Mononuclear cell (primary cell): ENCODE measurements around the gene MAP1LC3A. TPM values are rescaled to one million over a fixed set of nuclear protein-coding genes. Genes with fewer than 3 reads are reported as not detected.

Experiments
- H3K27me3 ChIP-seq: 2 replicates; pipeline ENCODE4 v1.6.0; 2011; ENCODE audit warnings: low read length, control low read depth; ENCODE audit not compliant: insufficient read depth
- H3K4me1 ChIP-seq: 2 replicates; pipeline ENCODE4 v1.5.1; 2011; ENCODE audit warnings: mild to moderate bottlenecking, low read length, control low read depth; ENCODE audit not compliant: insufficient read depth
- H3K4me3 ChIP-seq: 2 replicates; pipeline ENCODE4 v1.5.1; 2011; ENCODE audit warnings: mild to moderate bottlenecking, low read length, moderate library complexity
- H3K9me3 ChIP-seq: 2 replicates; pipeline ENCODE4 v1.5.1; 2011; ENCODE audit warnings: low read depth, mild to moderate bottlenecking, control low read depth, low read length
- total RNA-seq: library from RNA; depleted of rRNA; stranded (reverse); fragments of >200 nt; gene quantifications from one replicate; pipeline ENCODE4 v1.2.3, GENCODE V29; 2012

The MAP1LC3A gene
- total RNA-seq, 1 donor: 3.4 TPM

DNA sequence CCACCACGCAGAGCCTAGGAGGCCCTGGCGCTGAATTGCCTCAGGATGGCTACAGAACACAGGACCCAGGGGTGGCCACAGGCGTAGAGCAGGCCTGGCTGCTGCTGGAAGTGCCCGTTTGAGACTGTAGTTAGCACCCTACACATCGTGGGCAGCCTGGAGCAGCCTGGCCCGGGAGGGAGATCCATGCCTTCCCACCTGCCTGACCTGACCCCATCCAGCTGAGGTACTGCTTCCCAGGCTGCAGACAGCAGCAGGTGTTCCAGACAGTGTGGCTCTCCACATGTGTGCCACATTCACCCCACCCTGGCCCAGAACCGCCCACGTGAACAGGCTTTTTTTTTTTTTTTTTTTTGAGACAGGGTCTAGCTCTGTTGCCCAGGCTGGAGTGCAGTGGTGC, 20.9 kb upstream of the MAP1LC3A start:
- H3K27me3 ChIP-seq: no peaks in the 10 kb centered on the region
- no peaks in the 10 kb centered on the region for H3K4me1 ChIP-seq
- H3K9me3 ChIP-seq: no peaks in the 10 kb centered on the region
- H3K4me3 ChIP-seq: no peak overlapping the region

DNA sequence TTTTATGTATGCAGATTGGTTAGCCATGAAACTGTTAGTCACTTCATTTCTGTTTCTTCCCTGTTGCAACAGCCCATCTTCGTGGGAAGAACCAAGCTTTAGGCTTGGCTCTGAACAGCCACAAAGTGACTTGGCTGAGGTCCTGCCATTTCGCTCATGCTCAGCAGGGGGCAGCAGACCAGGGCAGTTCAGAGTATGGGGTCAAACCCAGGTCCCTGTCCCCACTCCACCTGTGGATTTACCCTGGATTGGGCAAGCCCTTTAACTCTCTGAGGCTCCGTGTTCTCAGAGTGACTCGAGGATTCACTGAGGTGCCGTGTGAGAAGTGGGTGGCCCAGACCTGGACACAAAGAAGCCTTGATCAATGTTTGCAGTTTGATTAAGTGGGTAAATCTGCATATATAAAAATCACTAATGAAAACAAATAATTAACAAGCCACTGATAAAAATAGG, 19.8 kb upstream of the MAP1LC3A start:
- H3K9me3 ChIP-seq: no peaks in the 10 kb centered on the region
- H3K4me1 ChIP-seq: no peaks in the 10 kb centered on the region
- H3K27me3 ChIP-seq: no peaks in the 10 kb centered on the region
- H3K4me3 ChIP-seq: no peak overlapping the region

DNA sequence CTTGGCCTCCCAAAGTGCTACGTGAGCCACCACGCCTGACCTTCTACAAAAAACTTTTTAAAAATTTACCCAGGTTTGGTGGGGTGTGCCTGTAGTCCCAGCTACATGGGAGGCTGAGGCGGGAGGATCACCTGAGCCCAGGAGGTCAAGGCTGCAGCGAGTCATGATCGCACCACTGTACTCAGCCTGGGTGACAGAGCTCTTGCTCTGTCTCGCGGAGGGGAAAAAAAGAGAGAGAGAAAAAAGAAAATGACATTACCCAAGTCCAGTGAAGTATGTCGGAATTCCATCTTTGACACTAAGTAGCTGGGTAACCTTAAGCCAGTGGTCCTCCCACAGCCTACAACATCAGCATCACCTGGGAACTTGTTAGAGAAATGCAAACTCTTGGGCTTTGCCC, 18.8 kb upstream of the MAP1LC3A start:
- Histone ChIP-seq H3K27me3 (no peaks in the 10 kb centered on the region), H3K4me1 (peaks cover 5% of the 10 kb centered on the region), H3K9me3 (no peaks in the 10 kb centered on the region), H3K4me3 (no peak overlapping the region)

DNA sequence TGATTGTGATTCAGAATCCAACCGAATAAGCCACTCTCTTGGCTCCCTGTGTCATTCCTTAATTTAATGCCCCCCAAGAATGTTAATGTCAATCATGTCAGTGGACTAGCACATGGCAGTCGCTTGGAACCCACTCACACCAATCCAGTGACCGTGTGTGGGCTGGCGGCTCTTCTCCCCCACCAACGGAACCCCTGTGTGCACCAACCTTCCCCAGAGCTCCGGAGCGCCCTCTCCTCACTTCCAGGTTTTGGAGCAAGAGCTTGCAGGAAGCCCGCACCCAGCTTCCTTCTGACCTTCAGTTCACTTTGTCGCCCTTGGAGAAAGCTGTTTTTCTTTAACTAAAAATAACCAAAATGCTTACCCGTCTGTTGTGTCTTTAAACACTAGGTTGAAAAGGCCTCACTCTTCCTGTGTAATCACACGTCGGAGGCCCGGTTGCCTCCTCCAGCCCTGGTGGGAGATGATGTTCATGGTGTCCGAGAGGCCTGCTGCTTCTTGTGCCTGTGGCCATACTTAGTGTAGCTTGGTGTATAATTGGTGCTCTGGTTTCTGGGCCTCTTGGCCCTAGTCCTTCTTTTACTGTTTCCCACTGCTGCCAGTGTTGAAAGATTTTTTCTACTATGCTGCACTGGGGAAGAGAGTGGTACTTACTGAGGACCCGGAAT, 17.8 kb upstream of the MAP1LC3A start:
- Histone ChIP-seq H3K4me3 (no peak overlapping the region), H3K27me3 (no peaks in the 10 kb centered on the region), H3K4me1 (peaks cover 7% of the 10 kb centered on the region), H3K9me3 (no peaks in the 10 kb centered on the region)

DNA sequence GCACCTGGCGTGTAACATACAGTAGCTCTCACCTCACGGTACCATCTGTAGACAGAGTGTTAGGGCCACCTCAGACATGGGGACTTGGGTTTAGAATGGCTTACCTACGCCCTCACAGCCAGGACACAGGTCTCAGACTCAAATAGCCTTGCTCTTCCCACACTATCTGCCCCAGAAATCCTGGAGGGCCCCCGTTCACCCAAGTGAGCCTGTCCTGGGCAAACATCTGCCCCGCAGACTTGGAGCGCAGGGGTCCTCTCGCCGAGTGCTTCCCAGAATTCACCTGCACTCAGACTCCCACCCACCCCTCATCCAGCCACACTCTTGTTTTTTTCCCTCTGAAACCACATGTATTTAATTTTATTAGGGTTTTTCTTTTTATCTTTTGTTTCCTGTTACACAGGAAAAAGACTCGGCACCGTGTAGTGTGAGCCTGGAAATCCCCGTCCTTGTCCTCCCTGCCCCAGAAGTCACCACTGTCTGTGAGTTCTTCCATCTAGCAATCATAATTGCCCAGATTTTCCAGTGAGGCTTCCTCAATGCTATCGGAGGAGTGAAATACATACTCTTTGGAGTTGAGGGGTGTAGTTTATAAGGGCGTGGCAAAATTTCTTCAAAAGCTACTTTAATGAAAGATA, 17.1 kb upstream of the MAP1LC3A start:
- Histone ChIP-seq H3K4me3 (no peak overlapping the region), H3K4me1 (peaks cover 7% of the 10 kb centered on the region), H3K27me3 (no peaks in the 10 kb centered on the region), H3K9me3 (no peaks in the 10 kb centered on the region)

DNA sequence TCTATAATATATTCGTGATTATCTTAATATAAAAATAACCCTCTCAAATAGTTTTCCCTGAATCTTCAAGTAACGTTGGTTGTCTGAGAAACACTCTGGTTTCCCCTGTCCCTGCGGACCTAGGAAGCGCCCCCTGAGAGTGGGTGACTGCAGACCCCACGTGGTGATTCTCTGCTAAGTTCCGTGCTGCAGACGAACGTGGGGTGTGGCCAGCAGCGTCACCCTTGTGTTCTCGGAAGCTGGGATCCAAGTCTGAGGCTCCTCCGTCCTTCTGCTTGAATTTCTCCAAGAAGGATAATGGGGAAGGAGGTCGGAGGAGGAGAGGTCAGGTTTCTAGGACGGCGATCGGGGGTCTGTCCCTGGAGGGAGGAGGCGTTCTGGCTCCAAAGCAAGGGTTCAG, 16.6 kb upstream of the MAP1LC3A start:
- no peak overlapping the region for H3K4me3 ChIP-seq
- no peaks in the 10 kb centered on the region for H3K9me3 ChIP-seq
- H3K27me3 ChIP-seq: no peaks in the 10 kb centered on the region
- peaks cover 7% of the 10 kb centered on the region for H3K4me1 ChIP-seq

DNA sequence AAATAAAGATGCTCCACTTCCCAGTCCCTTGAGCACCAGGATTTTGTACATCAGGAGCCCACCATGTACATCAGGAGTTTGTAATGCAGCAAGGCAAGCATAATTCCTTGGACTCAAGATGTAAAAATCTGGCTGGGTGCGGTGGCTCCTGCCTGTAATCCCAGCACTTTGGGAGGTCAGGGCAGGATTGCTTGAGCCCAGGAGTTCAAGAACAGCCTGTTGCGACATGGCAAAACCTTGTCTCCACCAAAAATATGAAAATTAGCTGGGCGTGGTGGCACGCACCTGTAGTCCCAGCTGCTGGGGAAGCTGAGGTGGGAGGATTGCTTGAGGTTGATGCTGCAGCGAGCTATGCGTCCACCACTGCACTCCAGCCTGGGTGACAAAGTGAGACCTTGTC, 16.1 kb upstream of the MAP1LC3A start:
- no peaks in the 10 kb centered on the region for H3K9me3 ChIP-seq
- no peak overlapping the region for H3K4me3 ChIP-seq
- no peaks in the 10 kb centered on the region for H3K27me3 ChIP-seq
- H3K4me1 ChIP-seq: peaks cover 7% of the 10 kb centered on the region

- Histone ChIP-seq H3K27me3 (no peaks in the 10 kb centered on the region), H3K4me3 (no peak overlapping the region), H3K9me3 (no peaks in the 10 kb centered on the region), H3K4me1 (peaks cover 7% of the 10 kb centered on the region)
Observed at GRCh38 chr20:34543463-34544056, 15.0 kb upstream of the MAP1LC3A start.

- H3K4me3 ChIP-seq: no peak overlapping the region
- no peaks in the 10 kb centered on the region for H3K9me3 ChIP-seq
- no peaks in the 10 kb centered on the region for H3K27me3 ChIP-seq
- peaks cover 7% of the 10 kb centered on the region for H3K4me1 ChIP-seq
Observed at GRCh38 chr20:34544109-34544796, 14.3 kb upstream of the MAP1LC3A start.

DNA sequence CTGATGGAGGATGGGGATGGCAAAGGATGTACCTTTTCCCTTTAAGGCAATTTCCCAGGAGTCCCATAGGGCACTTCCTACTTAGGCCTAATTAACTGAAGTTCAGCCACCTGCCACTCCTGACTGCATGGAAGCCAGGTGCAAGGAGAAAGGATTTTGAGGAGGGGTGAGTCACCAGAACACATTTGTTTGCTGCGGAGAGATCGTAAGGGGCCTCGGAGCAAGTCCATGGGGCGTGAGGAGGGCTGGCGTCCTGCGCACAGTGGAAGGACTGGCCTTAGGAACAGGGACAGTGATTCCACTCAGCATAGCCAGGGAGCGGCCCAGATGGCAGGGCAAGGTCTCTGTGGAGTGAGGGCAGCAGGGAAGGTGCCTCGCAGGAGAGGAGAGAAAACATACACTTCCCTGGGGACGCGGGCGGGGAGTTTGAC, 11.8 kb upstream of the MAP1LC3A start:
- no peaks in the 10 kb centered on the region for H3K27me3 ChIP-seq
- H3K4me3 ChIP-seq: no peak overlapping the region
- no peaks in the 10 kb centered on the region for H3K9me3 ChIP-seq
- H3K4me1 ChIP-seq: peaks cover 7% of the 10 kb centered on the region

DNA sequence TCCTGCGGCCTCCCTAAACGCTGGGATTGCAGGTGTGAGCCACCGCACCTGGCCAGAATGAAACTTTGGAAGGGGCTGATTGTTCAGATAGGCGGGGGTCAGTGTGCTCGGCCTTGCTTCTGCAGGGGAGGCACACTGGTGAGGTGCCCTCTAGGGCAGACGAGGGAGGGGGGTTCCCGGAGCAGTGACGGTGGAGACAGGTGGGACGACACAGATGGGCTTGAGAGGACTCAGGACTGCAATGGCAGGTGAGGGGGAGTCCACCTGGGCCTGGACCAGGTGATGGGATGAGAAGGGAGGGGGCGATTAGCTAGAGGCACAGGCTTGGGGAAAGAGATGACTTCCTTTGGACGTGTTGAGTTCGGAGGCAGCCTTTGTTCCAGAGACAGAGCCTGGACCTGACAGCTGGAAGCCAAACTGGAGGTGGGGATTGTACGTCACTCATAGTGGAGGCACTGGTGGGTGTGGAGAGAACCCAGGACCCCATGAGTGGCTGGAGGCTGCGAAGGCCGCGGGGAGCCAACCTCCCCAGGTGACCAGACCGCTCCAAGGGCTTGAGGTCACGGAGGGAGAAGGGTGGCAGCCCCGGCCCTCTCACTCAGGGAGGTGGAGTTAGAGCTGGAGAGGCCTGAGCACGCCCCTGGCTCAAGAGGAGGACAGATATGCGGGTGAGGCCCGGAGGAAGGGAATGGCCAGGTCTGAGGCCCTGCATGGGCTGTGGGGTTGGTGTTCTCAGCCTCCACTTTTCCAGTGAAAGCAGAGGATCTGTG, 10.5 kb upstream of the MAP1LC3A start:
- no peak overlapping the region for H3K4me3 ChIP-seq
- H3K27me3 ChIP-seq: no peaks in the 10 kb centered on the region
- H3K4me1 ChIP-seq: peaks cover 7% of the 10 kb centered on the region
- H3K9me3 ChIP-seq: no peaks in the 10 kb centered on the region

GRCh38 chr20:34549291-34549928, 9.1 kb upstream of the MAP1LC3A start:
- H3K27me3 ChIP-seq: no peaks in the 10 kb centered on the region
- H3K4me1 ChIP-seq: peaks cover 5% of the 10 kb centered on the region
- H3K4me3 ChIP-seq: no peak overlapping the region
- H3K9me3 ChIP-seq: no peaks in the 10 kb centered on the region

GRCh38 chr20:34549929-34550305, 8.6 kb upstream of the MAP1LC3A start:
- no peaks in the 10 kb centered on the region for H3K27me3 ChIP-seq
- H3K9me3 ChIP-seq: no peaks in the 10 kb centered on the region
- H3K4me3 ChIP-seq: no peak overlapping the region
- no peaks in the 10 kb centered on the region for H3K4me1 ChIP-seq

DNA sequence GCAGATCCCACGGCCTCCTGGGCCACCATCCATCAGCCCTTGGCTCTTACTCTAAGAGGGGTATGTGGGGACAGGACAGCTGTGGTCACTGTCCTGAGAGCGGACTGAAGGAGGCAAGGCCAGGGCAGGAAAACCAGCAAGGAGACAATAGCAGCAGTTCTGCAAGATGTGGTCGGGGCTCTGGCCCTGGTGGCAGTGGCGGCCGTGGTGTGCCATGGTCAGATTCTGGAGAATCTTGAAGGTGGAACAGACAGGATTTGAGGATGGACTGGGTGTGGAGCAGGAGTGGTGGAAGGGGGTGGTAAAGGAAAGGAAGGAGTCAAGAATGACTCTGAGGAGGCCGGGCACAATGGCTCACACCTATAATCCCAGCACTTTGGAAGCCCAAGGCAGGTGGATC, 5.9 kb upstream of the MAP1LC3A start:
- no peaks in the 10 kb centered on the region for H3K27me3 ChIP-seq

More for the DNA sequence above, 5.9 kb upstream of the MAP1LC3A start:
- Histone ChIP-seq H3K4me1 (peaks cover 2% of the 10 kb centered on the region), H3K4me3 (no peak overlapping the region), H3K9me3 (no peaks in the 10 kb centered on the region)
